Esophagus muscularis mucosa (tissue), 4 donors: Measurements from ENCODE around the gene AGMAT. TPM values are rescaled to one million over a fixed set of nuclear protein-coding genes. Genes with fewer than 3 reads are reported as not detected.

Experiments used
- DNase-seq: peaks from one replicate; pipeline ENCODE4 v3.0.0-alpha.2; 2017; ENCODE audit errors: extremely low spot score
- H3K27ac ChIP-seq, 4 donors: fragments of 200-600 bp; sonication (generic); replicated peaks in 1 of 4; 1 replicate in 3 of 4; 2 replicates in 1 of 4; pipeline ENCODE4 v1.5.1; 2016 to 2019; ENCODE audit warnings: mild to moderate bottlenecking in 1 of 4
- H3K27me3 ChIP-seq, 4 donors: fragments of 200-600 bp; sonication (generic); one replicate each; pipeline versions ENCODE4 v1.5.1 to v1.6.0; 2016 to 2019
- H3K36me3 ChIP-seq, 4 donors: fragments of 200-600 bp; sonication (generic); one replicate each; pipeline ENCODE4 v1.5.1; 2016 to 2019
- H3K4me1 ChIP-seq, 4 donors: fragments of 200-600 bp; sonication (generic); one replicate each; pipeline ENCODE4 v1.5.1; 2016 to 2019
- H3K4me3 ChIP-seq, 4 donors: fragments of 200-600 bp; sonication (generic); 1 replicate in 2 of 4; 2 replicates in 2 of 4; pipeline ENCODE4 v1.5.1; 2016 to 2019; ENCODE audit warnings: mild to moderate bottlenecking in 4 of 4, moderate library complexity in 1 of 4
- H3K9me3 ChIP-seq, 4 donors: fragments of 200-600 bp; sonication (generic); 1 replicate in 3 of 4; 2 replicates in 1 of 4; pipeline ENCODE4 v1.5.1; 2016 to 2019
- CTCF ChIP-seq, 3 experiments: fragments of 200-600 bp in 2 of 3; fragments of 450-650 bp in 1 of 3; sonication (generic) in 2 of 3; IDR thresholded peaks; one replicate each; pipeline ENCODE4 v1.5.1; 2017 to 2019; ENCODE audit warnings: antibody characterized with exemption in 3 of 3, mild to moderate bottlenecking in 2 of 3, moderate library complexity in 1 of 3
- EP300 ChIP-seq: sonication (generic); formaldehyde crosslinking; IDR thresholded peaks from one replicate; pipeline ENCODE4 v1.6.1; 2017; ENCODE audit warnings: antibody characterized with exemption
- POLR2A ChIP-seq: fragments of 450-650 bp; IDR thresholded peaks from one replicate; pipeline ENCODE4 v1.6.1; 2017; ENCODE audit warnings: antibody characterized with exemption, moderate library complexity, mild to moderate bottlenecking, low read depth
- POLR2AphosphoS5 ChIP-seq, 2 donors: sonication (generic); formaldehyde crosslinking; IDR thresholded peaks; one replicate each; pipeline ENCODE4 v1.6.1; 2017; ENCODE audit warnings: antibody characterized with exemption in 2 of 2
- WGBS: methylation state at CpG from one replicate; pipeline ENCODE4 v1.1.5; 2018; 5-methylcytosine and 5-hydroxymethylcytosine counted together
- intact Hi-C: fragments of 100-400 bp; cut with DNase I; formaldehyde crosslinking; loops from one replicate; pipeline ENCODE4 v1.15.1; 2023
- total RNA-seq, 4 donors: library from RNA; depleted of rRNA; stranded (reverse); fragments of >200 nt; gene quantifications; one replicate each; pipeline versions ENCODE4 v1.1.0 to v1.2.1, GENCODE V29; 2016

Gene AGMAT
- total RNA-seq, 4 donors from 2014 or later = not detected

- 99% methylated on average over 7 of the region's 7 CpGs for WGBS
Observed at GRCh38 chr1:15575549-15576150, 9.2 kb downstream of the AGMAT start.

DNA sequence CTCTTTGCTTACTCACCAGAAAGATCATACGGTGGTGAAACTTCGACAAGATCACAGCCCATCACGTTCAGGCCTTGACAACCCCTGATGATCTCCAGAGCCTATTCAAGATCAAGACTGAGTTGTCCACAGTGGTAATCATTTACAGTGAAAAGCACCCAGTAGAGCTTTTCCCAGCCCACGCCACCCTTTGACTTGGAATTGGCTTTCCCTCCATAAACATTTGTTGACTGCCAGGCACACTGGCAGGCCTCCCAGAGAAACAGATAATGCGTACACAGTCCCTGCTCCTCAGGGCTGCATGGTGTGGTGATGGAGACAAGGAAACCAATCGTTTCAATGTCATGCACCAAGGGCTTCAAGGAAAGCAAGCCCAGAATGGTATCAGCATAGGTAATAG is 10.1 kb downstream of the AGMAT start:
- peaks cover 0 to 30% (median 13%) of the 10 kb centered on the region in 4 donors for H3K36me3 ChIP-seq
- H3K27me3 ChIP-seq = no peaks in the 10 kb centered on the region
- H3K27ac ChIP-seq = no peak overlapping the region
- TF ChIP-seq CTCF (IDR thresholded peaks at IDR 0.05) (no peak), POLR2AphosphoS5 (IDR thresholded peaks at IDR 0.05) (no peak), POLR2A (no peak), EP300 (no peak)
- no peaks in the 10 kb centered on the region for H3K9me3 ChIP-seq
- no peak for DNase-seq
- 86% methylated on average over 6 of the region's 6 CpGs for WGBS
- no peak overlapping the region for H3K4me3 ChIP-seq
- peaks cover 0 to 5% (median 2%) of the 10 kb centered on the region in 4 donors for H3K4me1 ChIP-seq
- intact Hi-C loops = no loop called here

More at GRCh38 chr1:15575549-15576150, 9.2 kb downstream of the AGMAT start:
- TF ChIP-seq POLR2A (no peak), EP300 (no peak), CTCF (IDR thresholded peaks at IDR 0.05) (no peak), POLR2AphosphoS5 (IDR thresholded peaks at IDR 0.05) (no peak)
- Histone ChIP-seq H3K4me3 (no peak overlapping the region), H3K27ac (no peak overlapping the region), H3K36me3 (peaks cover 0 to 21% (median 6%) of the 10 kb centered on the region in 4 donors), H3K9me3 (no peaks in the 10 kb centered on the region), H3K27me3 (no peaks in the 10 kb centered on the region), H3K4me1 (peaks cover 0 to 6% (median 3%) of the 10 kb centered on the region in 4 donors)
- no peak for DNase-seq
- intact Hi-C loops = no loop called here

DNA sequence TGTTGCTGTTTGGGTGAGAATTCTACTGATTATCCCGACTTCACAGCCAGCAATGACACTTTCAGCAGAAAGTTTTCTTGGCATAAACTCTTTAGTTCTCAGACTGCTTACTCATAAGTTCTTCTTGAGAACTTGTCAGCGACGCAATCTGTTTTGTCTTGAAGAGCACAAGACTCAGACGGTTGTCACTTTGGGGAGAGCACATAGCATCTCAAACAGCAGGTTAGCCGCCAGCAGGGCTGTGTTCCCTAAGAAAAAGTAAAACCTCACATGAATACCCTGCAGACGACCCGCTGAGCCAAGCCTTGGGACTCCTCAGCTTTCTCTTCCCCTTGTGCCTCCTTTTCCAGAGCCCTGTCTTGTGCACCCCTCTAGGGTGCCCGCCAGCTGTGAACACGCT is 11.4 kb downstream of the AGMAT start:
- Histone ChIP-seq H3K27ac (peak overlapping the region in 1 of 4 donors; percentile 31), H3K27me3 (no peaks in the 10 kb centered on the region), H3K4me3 (no peak overlapping the region), H3K36me3 (peaks cover 3 to 43% (median 25%) of the 10 kb centered on the region in 4 donors), H3K4me1 (no peaks in the 10 kb centered on the region), H3K9me3 (no peaks in the 10 kb centered on the region)
- DNase-seq = no peak
- TF ChIP-seq EP300 (no peak), POLR2A (no peak), POLR2AphosphoS5 (IDR thresholded peaks at IDR 0.05) (no peak), CTCF (IDR thresholded peaks at IDR 0.05) (no peak)
- 75% methylated on average over 9 of the region's 9 CpGs for WGBS
- intact Hi-C loops = no loop called here

DNA sequence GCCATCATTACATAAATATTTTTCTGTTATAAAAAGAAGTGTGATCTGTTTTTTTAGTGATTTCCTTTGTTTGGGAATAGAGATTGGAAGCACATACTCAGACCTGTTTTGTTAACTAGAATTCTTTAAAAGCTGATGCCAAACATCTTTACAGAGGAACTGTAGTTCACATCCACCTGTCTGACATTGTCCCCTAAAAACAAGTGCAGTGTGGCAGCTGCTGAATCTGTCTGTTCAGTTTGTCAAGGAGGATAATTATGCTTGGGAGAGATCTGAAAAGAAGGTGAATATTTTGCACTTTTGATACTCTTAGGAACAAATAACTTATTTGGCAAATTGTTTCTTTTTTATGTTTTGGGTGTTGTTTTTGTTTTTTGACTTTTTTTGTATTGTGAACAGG is 13.6 kb downstream of the AGMAT start:
- DNase-seq = no peak
- intact Hi-C loops = no loop called here
- Histone ChIP-seq H3K4me1 (no peaks in the 10 kb centered on the region), H3K36me3 (peaks cover 23 to 65% (median 47%) of the 10 kb centered on the region in 4 donors), H3K4me3 (no peak overlapping the region), H3K27me3 (no peaks in the 10 kb centered on the region), H3K9me3 (no peaks in the 10 kb centered on the region), H3K27ac (no peak overlapping the region)
- TF ChIP-seq EP300 (no peak), POLR2A (no peak), CTCF (IDR thresholded peaks at IDR 0.05) (no peak), POLR2AphosphoS5 (IDR thresholded peaks at IDR 0.05) (no peak)

DNA sequence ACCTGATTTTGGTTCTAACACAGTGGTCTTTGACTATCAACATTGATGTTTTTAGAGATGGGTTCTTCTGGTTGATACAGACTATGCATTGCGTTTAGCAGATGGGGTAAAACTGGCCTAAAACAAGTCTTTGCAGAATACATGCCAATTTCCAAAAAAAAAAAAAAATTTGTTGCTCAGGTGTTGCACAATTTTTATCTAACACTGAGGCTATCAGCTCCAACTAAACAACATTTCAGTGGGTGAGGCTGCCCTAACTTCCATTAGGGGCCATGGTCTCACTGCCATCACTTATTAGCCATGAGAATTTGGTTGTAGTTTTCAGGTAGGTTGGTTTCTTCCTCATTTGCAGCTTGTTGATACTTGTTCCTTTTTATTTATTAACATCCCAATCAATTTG is 14.0 kb downstream of the AGMAT start:
- H3K4me1 ChIP-seq = no peaks in the 10 kb centered on the region
- H3K9me3 ChIP-seq = no peaks in the 10 kb centered on the region
- WGBS = 100% methylated on average over 1 of the region's 1 CpG
- DNase-seq = no peak
- intact Hi-C loops = no loop called here
- H3K27me3 ChIP-seq = no peaks in the 10 kb centered on the region
- TF ChIP-seq POLR2AphosphoS5 (IDR thresholded peaks at IDR 0.05) = no peak
- no peak for TF ChIP-seq POLR2A
- no peak for TF ChIP-seq CTCF (IDR thresholded peaks at IDR 0.05)
- no peak for TF ChIP-seq EP300
- H3K4me3 ChIP-seq = no peak overlapping the region
- peaks cover 27 to 69% (median 51%) of the 10 kb centered on the region in 4 donors for H3K36me3 ChIP-seq
- no peak overlapping the region for H3K27ac ChIP-seq
